DOHH2 (cell line): ENCODE results near the gene MBOAT1.
A peak's percentile ranks its signal among the peaks of the same experiment; 100 is the strongest.

Experiments used
- H3F3A ChIP-seq: fragments of 200-600 bp; sonication (generic), shearing (Covaris generic); 2 replicates; pipeline ENCODE4 v1.6.0; 2016; ENCODE audit warnings: antibody characterized with exemption, mild to moderate bottlenecking; ENCODE audit not compliant: control insufficient read depth, insufficient read depth
- H3K27ac ChIP-seq: fragments of 200-600 bp; sonication (generic); 2 replicates; pipeline ENCODE4 v1.5.1; 2014; ENCODE audit warnings: low read depth, mild to moderate bottlenecking, low read length, moderate library complexity
- H3K27me3 ChIP-seq: fragments of 200-600 bp; sonication (generic); 2 replicates; pipeline ENCODE4 v1.6.1; 2014; ENCODE audit warnings: mild to moderate bottlenecking, low read length, mixed read lengths; ENCODE audit not compliant: control insufficient read depth
- H3K36me3 ChIP-seq: fragments of 200-600 bp; sonication (generic); 2 replicates; pipeline ENCODE4 v1.6.1; 2014; ENCODE audit warnings: mild to moderate bottlenecking, low read length, moderate library complexity, mixed read lengths; ENCODE audit not compliant: control insufficient read depth
- H3K4me1 ChIP-seq: fragments of 200-600 bp; sonication (generic); 2 replicates; pipeline ENCODE4 v1.6.1; 2014; ENCODE audit warnings: mild to moderate bottlenecking, low read length, mixed read lengths; ENCODE audit not compliant: control insufficient read depth
- H3K4me2 ChIP-seq: fragments of 200-600 bp; sonication (generic); 2 replicates; pipeline ENCODE4 v1.6.0; 2014; ENCODE audit warnings: mild to moderate bottlenecking, low read length, moderate library complexity
- H3K4me3 ChIP-seq: fragments of 200-600 bp; sonication (generic); 2 replicates; pipeline ENCODE4 v1.5.1; 2014; ENCODE audit warnings: mild to moderate bottlenecking, low read length, mixed read lengths
- H3K79me2 ChIP-seq: fragments of 200-600 bp; sonication (generic); 2 replicates; pipeline ENCODE4 v1.6.1; 2014; ENCODE audit warnings: mild to moderate bottlenecking, low read length, mixed read lengths; ENCODE audit not compliant: control insufficient read depth
- H3K9me2 ChIP-seq: fragments of 200-600 bp; sonication (generic); replicated peaks from 2 replicates; pipeline ENCODE4 v1.6.1; 2014; ENCODE audit warnings: mild to moderate bottlenecking, low read length, mixed read lengths; ENCODE audit not compliant: control insufficient read depth
- H3K9me3 ChIP-seq: fragments of 200-600 bp; sonication (generic); 2 replicates; pipeline ENCODE4 v1.6.1; 2014; ENCODE audit warnings: antibody characterized with exemption, low read length, mixed read lengths; ENCODE audit not compliant: control insufficient read depth, insufficient read depth
- H4K20me1 ChIP-seq: fragments of 200-600 bp; sonication (generic); 2 replicates; pipeline ENCODE4 v1.6.0; 2014; ENCODE audit warnings: low read depth, mild to moderate bottlenecking, antibody characterized with exemption, low read length, moderate library complexity; ENCODE audit not compliant: control insufficient read depth, insufficient read depth
- CTCF ChIP-seq: fragments of 200-600 bp; sonication (generic); IDR thresholded peaks from one replicate; pipeline ENCODE4 v1.5.1; 2014; ENCODE audit warnings: antibody characterized with exemption, mild to moderate bottlenecking, low read depth, low read length; ENCODE audit not compliant: poor library complexity, severe bottlenecking
- EZH2phosphoT487 ChIP-seq: fragments of 200-600 bp; sonication (generic); IDR thresholded peaks from 2 replicates; pipeline ENCODE4 v1.6.1; 2017; ENCODE audit warnings: borderline replicate concordance, mild to moderate bottlenecking, antibody characterized with exemption, low read length, moderate library complexity, mixed read lengths

Gene MBOAT1

GRCh38 chr6:20212392-20213111 is at the start of gene MBOAT1:
Gene MBOAT1 (minus strand): TSS chr6:20212469. CDS start chr6:20212234, 235 bp downstream.
- no peak within 1 kb of the TSS for H3K27ac ChIP-seq
- H3K79me2 ChIP-seq, result no peaks in the 10 kb centered on the region
- H3K36me3 ChIP-seq, result no peaks in the 10 kb centered on the region
- no peaks in the 10 kb centered on the region for H3K4me1 ChIP-seq
- H3K9me2 ChIP-seq, result no peaks in the 10 kb centered on the region
- H3K27me3 ChIP-seq, result peaks cover 12% of the 10 kb centered on the region
- H3K4me3 ChIP-seq, result peak within 1 kb of the TSS; percentile 15; the same call in 1 of the 2 replicates
- no peaks in the 10 kb centered on the region for H3K9me3 ChIP-seq
- no peaks in the 10 kb centered on the region for H3F3A ChIP-seq
- peak within 1 kb of the TSS; percentile 3 for H3K4me2 ChIP-seq
- no peaks in the 10 kb centered on the region for H4K20me1 ChIP-seq
- TF ChIP-seq EZH2phosphoT487 (no peak; the same call in 1 of the 2 replicates), CTCF (no peak)

GRCh38 chr6:20261685-20262084 is 49.4 kb upstream of the MBOAT1 start:
- Histone ChIP-seq H3K4me1 (no peaks in the 10 kb centered on the region), H4K20me1 (no peaks in the 10 kb centered on the region), H3K36me3 (no peaks in the 10 kb centered on the region), H3F3A (no peaks in the 10 kb centered on the region), H3K4me3 (no peak overlapping the region), H3K9me3 (no peaks in the 10 kb centered on the region), H3K27ac (no peak overlapping the region), H3K4me2 (no peak overlapping the region), H3K27me3 (no peaks in the 10 kb centered on the region), H3K79me2 (no peaks in the 10 kb centered on the region), H3K9me2 (no peaks in the 10 kb centered on the region)
- no peak for TF ChIP-seq CTCF
- no peak for TF ChIP-seq EZH2phosphoT487

- H4K20me1 ChIP-seq, result no peaks in the 10 kb centered on the region
Observed at GRCh38 chr6:20260360-20260759, 48.1 kb upstream of the MBOAT1 start.

More at GRCh38 chr6:20260360-20260759, 48.1 kb upstream of the MBOAT1 start:
- Histone ChIP-seq H3K9me3 (no peaks in the 10 kb centered on the region), H3F3A (no peaks in the 10 kb centered on the region), H3K36me3 (no peaks in the 10 kb centered on the region), H3K9me2 (no peaks in the 10 kb centered on the region), H3K27ac (no peak overlapping the region), H3K79me2 (no peaks in the 10 kb centered on the region), H3K4me3 (no peak overlapping the region), H3K27me3 (no peaks in the 10 kb centered on the region), H3K4me2 (no peak overlapping the region), H3K4me1 (no peaks in the 10 kb centered on the region)
- TF ChIP-seq EZH2phosphoT487, result no peak
- TF ChIP-seq CTCF, result no peak
